Lung (tissue), 12 donors: ENCODE results near the gene FMNL3. TPM values are rescaled to one million over a fixed set of nuclear protein-coding genes. Genes with fewer than 3 reads are reported as not detected.
A peak's percentile ranks its signal among the peaks of the same experiment; 100 is the strongest.

Experiments used
- ATAC-seq: fragments of 200-7000 bp; cut with Tn5 transposase; one replicate; pipeline ENCODE4 v1.9.1; 2020; ENCODE audit warnings: moderate number of reproducible peaks; ENCODE audit not compliant: insufficient read depth, low FRiP score
- DNase-seq, 3 donors: peaks; one replicate each; pipeline ENCODE4 v3.0.0-alpha.2; 2013 to 2017
- H3K27ac ChIP-seq, 2 donors: one replicate each; pipeline ENCODE4 v1.5.1; 2013; ENCODE audit warnings: mild to moderate bottlenecking in 2 of 2, moderate library complexity in 2 of 2, control low read depth in 1 of 2, inconsistent platforms in 1 of 2, low read depth in 1 of 2, low read length in 1 of 2
- H3K27me3 ChIP-seq, 3 donors: one replicate each; pipeline ENCODE4 v1.5.1; 2013; ENCODE audit warnings: low read length in 2 of 3; ENCODE audit not compliant: control insufficient read depth in 3 of 3, insufficient read depth in 3 of 3
- H3K36me3 ChIP-seq, 4 donors: one replicate each; pipeline ENCODE4 v1.5.1; 2013; ENCODE audit warnings: low read length in 4 of 4, mild to moderate bottlenecking in 1 of 4, moderate library complexity in 1 of 4; ENCODE audit not compliant: control insufficient read depth in 4 of 4, insufficient read depth in 4 of 4
- H3K4me1 ChIP-seq, 5 donors: one replicate each; pipeline ENCODE4 v1.5.1; 2013; ENCODE audit warnings: low read length in 5 of 5, mild to moderate bottlenecking in 2 of 5, moderate library complexity in 1 of 5; ENCODE audit not compliant: control insufficient read depth in 5 of 5, insufficient read depth in 5 of 5
- H3K4me3 ChIP-seq: one replicate; pipeline ENCODE4 v1.5.1; 2013; ENCODE audit warnings: mild to moderate bottlenecking, control low read depth, moderate library complexity
- H3K9ac ChIP-seq, 2 donors: one replicate each; pipeline ENCODE4 v1.5.1; 2013; ENCODE audit warnings: low read length in 2 of 2, control low read depth in 1 of 2; ENCODE audit not compliant: insufficient read depth in 1 of 2
- H3K9me3 ChIP-seq, 4 donors: one replicate each; pipeline ENCODE4 v1.5.1; 2013; ENCODE audit warnings: low read length in 3 of 4, mild to moderate bottlenecking in 1 of 4, moderate library complexity in 1 of 4; ENCODE audit not compliant: control insufficient read depth in 4 of 4, insufficient read depth in 3 of 4
- CTCF ChIP-seq: IDR thresholded peaks from 2 replicates; pipeline ENCODE4 v1.5.1; 2012; ENCODE audit warnings: mild to moderate bottlenecking; ENCODE audit errors: control extremely low read depth, extremely low read depth
- WGBS, 2 donors: extraction: QIAGEN DNeasy Blood & Tissue Kit; methylation state at CpG; one replicate each; pipeline ENCODE4 v1.1.7; 2013; 5-methylcytosine and 5-hydroxymethylcytosine counted together
- polyA plus RNA-seq, 2 donors: library from polyadenylated mRNA; stranded (reverse); fragments of 200-250 nt; gene quantifications; one replicate each; pipeline ENCODE4 v1.2.1, GENCODE V29; 2013
- total RNA-seq, 2 donors: library from RNA; depleted of rRNA in 1 of 2; stranded (reverse); fragments of >200 nt in 1 of 2; gene quantifications; one replicate each; pipeline ENCODE4 v1.2.1, GENCODE V29; 2014 to 2021
- donor health status: control.
- donor health status: control.
- donor health status: Bipolar disorder and iron deficiency.
- donor health status: healthy.
- donor health status: DM: yes; HTN: yes; CAD: no.

FMNL3 gene
- total and polyA plus RNA-seq, 4 donors, result 11.5 to 51.2 (median 22.4) TPM

DNA sequence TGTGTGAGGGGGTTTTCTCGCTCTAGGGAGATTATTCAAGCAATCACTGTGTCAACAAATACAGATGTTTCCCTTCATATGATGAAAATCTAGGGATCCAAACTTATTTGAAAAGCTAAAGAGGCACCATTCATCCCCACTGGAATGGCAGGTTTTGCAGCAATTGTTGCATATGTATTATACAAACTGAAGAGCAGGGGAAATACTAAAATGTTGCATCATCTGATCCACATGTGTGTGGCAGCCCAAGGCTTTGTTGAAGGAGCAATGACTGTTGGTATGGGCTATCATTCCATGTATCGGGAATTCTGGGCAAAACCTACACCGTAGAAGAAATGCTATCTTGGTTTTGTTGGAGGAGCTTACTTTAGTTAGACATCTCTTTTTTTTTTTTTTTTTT lies 87.9 kb downstream of the FMNL3 start:
- no peak for ATAC-seq
- H3K36me3 ChIP-seq, result no peaks in the 10 kb centered on the region
- H3K4me3 ChIP-seq, result no peak overlapping the region
- 85 to 90% methylated on average over 3 of the region's 3 CpGs for WGBS, 2 donors
- H3K27ac ChIP-seq, result no peak overlapping the region
- peaks cover 0 to 26% (median 4%) of the 10 kb centered on the region in 5 donors for H3K4me1 ChIP-seq
- no peaks in the 10 kb centered on the region for H3K27me3 ChIP-seq
- peak in 1 of 3 donors; percentile 50 for DNase-seq
- no peak for TF ChIP-seq CTCF
- no peaks in the 10 kb centered on the region for H3K9me3 ChIP-seq
- no peak overlapping the region for H3K9ac ChIP-seq

- no peak for ATAC-seq
- Histone ChIP-seq H3K9ac (no peak overlapping the region), H3K4me1 (peaks cover 0 to 26% (median 4%) of the 10 kb centered on the region in 5 donors), H3K27me3 (no peaks in the 10 kb centered on the region), H3K36me3 (no peaks in the 10 kb centered on the region), H3K9me3 (no peaks in the 10 kb centered on the region), H3K27ac (no peak overlapping the region), H3K4me3 (no peak overlapping the region)
- WGBS, 2 donors, result 85 to 87% methylated on average over 1 of the region's 1 CpG
- no peak for TF ChIP-seq CTCF
- no peak for DNase-seq
Measured at GRCh38 chr12:49618576-49618975, 88.6 kb downstream of the FMNL3 start.

GRCh38 chr12:49616533-49617219 lies 90.5 kb downstream of the FMNL3 start:
- WGBS, 2 donors, result 58 to 60% methylated on average over 5 of the region's 5 CpGs
- DNase-seq (no peak), ATAC-seq (no peak)
- H3K27me3 ChIP-seq, result no peaks in the 10 kb centered on the region
- H3K9me3 ChIP-seq, result no peaks in the 10 kb centered on the region
- no peak overlapping the region for H3K4me3 ChIP-seq
- H3K4me1 ChIP-seq, result peaks cover 0 to 17% (median 3%) of the 10 kb centered on the region in 5 donors
- no peaks in the 10 kb centered on the region for H3K36me3 ChIP-seq
- H3K9ac ChIP-seq, result no peak overlapping the region
- no peak overlapping the region for H3K27ac ChIP-seq
- no peak for TF ChIP-seq CTCF

DNA sequence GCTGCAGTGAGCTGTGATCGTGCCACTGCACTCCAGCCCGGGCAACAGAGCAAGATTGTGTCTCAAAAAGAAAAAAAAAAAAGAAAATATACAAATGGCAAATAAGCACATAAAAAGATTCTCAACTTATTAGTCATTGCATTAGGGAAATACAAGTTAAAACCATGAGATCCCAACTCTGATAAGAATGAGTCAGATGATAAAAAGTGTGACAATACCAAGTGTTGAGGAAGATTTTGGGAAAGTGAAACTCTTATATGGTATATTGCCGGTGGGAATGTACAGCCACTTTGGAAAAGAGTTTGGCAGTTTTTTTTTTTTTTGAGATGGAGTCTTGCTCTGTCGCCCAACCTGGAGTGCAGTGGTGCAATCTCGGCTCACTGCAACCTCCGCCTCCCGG lies 91.5 kb downstream of the FMNL3 start:
- Histone ChIP-seq H3K4me1 (peaks cover 0 to 9% (median 0%) of the 10 kb centered on the region in 5 donors), H3K4me3 (no peak overlapping the region), H3K36me3 (no peaks in the 10 kb centered on the region), H3K9me3 (no peaks in the 10 kb centered on the region), H3K27ac (no peak overlapping the region), H3K9ac (no peak overlapping the region), H3K27me3 (no peaks in the 10 kb centered on the region)
- ATAC-seq, result no peak
- 92 to 95% methylated on average over 7 of the region's 7 CpGs for WGBS, 2 donors
- no peak for DNase-seq
- no peak for TF ChIP-seq CTCF
